ENCODE results near the gene RPP25. TPM values are rescaled to one million over a fixed set of nuclear protein-coding genes. Genes with fewer than 3 reads are reported as not detected.
A peak's percentile ranks its signal among the peaks of the same experiment; 100 is the strongest.

RPP25 gene
- total and polyA plus RNA-seq, 7 donors = 3.7 to 24.0 (median 4.8) TPM

DNA sequence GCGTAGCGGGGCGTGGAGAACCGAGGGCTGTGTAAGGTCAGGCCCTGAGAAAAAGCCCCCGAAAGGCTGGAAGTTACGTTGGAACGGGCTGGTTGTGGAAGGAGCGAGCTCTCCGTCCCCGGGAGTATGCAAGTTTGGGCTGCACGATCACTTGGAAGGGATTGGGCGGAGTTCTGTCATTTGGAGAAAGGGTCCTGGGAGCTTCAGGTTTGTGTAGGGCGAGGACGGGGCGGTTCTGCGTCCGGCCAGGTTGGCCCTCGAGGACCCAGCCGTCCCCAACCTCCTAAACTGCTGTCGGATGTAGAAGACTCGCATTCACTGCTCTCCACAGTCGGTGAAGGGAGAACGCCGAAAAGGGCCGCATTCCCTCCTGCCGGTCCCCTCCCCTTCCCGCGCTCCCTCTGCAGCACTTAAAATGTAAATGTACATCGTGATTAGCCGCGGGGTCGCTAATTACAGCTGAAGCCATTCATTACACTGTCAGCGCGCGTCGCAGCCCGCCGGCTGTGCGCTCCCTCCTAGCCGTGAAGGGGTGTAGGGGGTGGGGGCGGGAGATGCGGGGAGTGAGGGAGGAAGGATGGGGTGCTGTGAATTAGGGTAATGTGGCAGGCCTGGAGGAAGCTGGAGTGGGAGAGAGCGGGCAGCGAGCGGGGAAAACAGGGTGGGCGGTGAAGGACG is 2.5 kb upstream of the RPP25 start:
- H3K4me1 ChIP-seq = peaks cover 0 to 51% (median 40%) of the 10 kb centered on the region in 4 donors
- intact Hi-C loops (cut with DNase I) = loop anchor here (5.0 to 10.0 kb wide), 4 partner anchors 117 to 584 kb away; partner anchors contain the start of genes C15orf39 and ULK3
- no peak for DNase-seq
- peak overlapping the region in 3 of 4 donors; percentile 54 to 65 (median 59) for H3K4me3 ChIP-seq
- H3K27ac ChIP-seq = peak overlapping the region in 1 of 4 donors; percentile 35
- H3K9me3 ChIP-seq = no peaks in the 10 kb centered on the region
- H3K27me3 ChIP-seq = peaks cover 20 to 53% (median 30%) of the 10 kb centered on the region in 3 donors
- no peak for TF ChIP-seq EP300 (IDR thresholded peaks at IDR 0.05)
- no peak for TF ChIP-seq POLR2AphosphoS5 (IDR thresholded peaks at IDR 0.05)
- TF ChIP-seq, protein P1, sequence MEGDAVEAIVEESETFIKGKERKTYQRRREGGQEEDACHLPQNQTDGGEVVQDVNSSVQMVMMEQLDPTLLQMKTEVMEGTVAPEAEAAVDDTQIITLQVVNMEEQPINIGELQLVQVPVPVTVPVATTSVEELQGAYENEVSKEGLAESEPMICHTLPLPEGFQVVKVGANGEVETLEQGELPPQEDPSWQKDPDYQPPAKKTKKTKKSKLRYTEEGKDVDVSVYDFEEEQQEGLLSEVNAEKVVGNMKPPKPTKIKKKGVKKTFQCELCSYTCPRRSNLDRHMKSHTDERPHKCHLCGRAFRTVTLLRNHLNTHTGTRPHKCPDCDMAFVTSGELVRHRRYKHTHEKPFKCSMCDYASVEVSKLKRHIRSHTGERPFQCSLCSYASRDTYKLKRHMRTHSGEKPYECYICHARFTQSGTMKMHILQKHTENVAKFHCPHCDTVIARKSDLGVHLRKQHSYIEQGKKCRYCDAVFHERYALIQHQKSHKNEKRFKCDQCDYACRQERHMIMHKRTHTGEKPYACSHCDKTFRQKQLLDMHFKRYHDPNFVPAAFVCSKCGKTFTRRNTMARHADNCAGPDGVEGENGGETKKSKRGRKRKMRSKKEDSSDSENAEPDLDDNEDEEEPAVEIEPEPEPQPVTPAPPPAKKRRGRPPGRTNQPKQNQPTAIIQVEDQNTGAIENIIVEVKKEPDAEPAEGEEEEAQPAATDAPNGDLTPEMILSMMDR (IDR thresholded peaks at IDR 0.05) = no peak
- TF ChIP-seq POLR2A (IDR thresholded peaks at IDR 0.05) = no peak
- no peaks in the 10 kb centered on the region for H3K36me3 ChIP-seq
- 6 to 8% methylated on average over 47 of the region's 47 CpGs for WGBS, 2 donors

DNA sequence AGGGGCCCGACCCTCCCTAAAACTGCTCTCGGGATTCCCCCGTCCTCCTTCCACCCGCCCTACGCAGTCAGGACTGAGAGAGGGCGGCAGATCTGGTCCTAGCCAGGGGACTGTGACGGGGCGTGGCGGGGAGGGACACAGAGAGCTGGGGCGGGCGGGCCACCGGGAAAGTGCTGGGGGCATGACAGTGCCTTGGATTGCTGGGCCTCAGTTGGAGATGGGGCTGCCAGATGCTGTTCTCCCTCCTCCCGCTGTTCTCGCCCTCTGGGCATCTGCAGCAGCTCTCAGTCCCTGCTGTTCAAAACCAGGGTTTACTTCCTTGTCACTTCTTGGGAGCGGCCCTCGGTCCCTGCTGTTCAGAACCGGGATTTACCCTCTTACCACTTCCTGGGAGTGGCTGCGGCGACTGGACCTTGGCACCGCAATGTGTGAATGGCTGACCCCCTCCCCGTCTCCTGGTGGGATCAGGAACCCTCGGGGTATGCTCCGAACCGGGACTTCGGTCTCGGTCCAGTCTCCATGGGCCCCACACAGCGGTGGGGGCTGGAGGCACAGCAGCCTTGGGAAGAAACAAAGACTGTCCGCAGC is 1.8 kb upstream of the RPP25 start:
- peak overlapping the region in 3 of 4 donors; percentile 3 to 35 (median 12) for H3K27ac ChIP-seq
- DNase-seq = peak; percentile 78

DNA sequence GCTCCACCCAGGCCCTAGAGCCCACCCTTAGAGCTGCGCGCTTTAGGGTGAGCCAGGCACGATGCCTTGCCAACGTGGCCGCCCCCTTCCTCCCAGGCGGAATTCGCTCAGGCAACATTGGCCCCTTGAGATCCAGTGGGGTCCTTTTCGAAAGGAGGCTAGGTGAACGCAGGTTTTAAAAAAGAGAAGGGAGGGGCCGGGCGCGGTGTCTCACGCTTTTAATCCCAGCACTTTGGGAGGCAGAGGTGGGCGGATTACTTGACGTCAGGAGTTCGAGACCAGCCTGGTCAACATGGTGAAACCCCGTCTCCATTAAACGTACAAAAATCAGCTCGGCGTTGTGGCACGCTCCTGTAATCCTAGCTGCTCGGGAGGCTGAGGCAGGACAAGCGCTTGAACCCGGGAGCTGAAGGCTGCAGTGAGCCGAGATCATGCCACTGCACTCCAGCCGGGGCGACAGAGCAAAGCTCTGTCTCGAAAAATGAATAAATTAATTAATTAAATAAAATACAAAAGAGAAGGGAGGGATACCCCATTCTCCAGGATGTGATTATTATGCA is 984 bp upstream of the RPP25 start:
- Histone ChIP-seq H3K4me3 (peak overlapping the region; percentile 33 to 65 (median 56)), H3K36me3 (no peaks in the 10 kb centered on the region), H3K9me3 (no peaks in the 10 kb centered on the region), H3K4me1 (peaks cover 0 to 51% (median 40%) of the 10 kb centered on the region in 4 donors), H3K27ac (peak overlapping the region; percentile 68 to 84 (median 70)), H3K27me3 (peaks cover 20 to 57% (median 30%) of the 10 kb centered on the region in 3 donors)
- 2 to 6% methylated on average over 28 of the region's 28 CpGs for WGBS, 2 donors
- DNase-seq = no peak
- intact Hi-C loops (cut with DNase I) = loop anchor here (2.0 to 10.0 kb wide), 5 partner anchors 65 to 583 kb away; partner anchors contain the start of genes C15orf39, PPCDC and ULK3
- TF ChIP-seq EP300 (IDR thresholded peaks at IDR 0.05) (no peak), POLR2A (IDR thresholded peaks at IDR 0.05) (no peak), POLR2AphosphoS5 (IDR thresholded peaks at IDR 0.05) (no peak)
- TF ChIP-seq, protein P1 (IDR thresholded peaks at IDR 0.05) = no peak

More for the DNA sequence above, 1.8 kb upstream of the RPP25 start:
- Histone ChIP-seq H3K4me1 (peaks cover 0 to 51% (median 40%) of the 10 kb centered on the region in 4 donors), H3K27me3 (peaks cover 20 to 55% (median 30%) of the 10 kb centered on the region in 3 donors), H3K36me3 (no peaks in the 10 kb centered on the region), H3K4me3 (peak overlapping the region; percentile 2 to 65 (median 56)), H3K9me3 (no peaks in the 10 kb centered on the region)
- intact Hi-C loops (cut with DNase I) = loop anchor here (5.0 to 10.0 kb wide), 4 partner anchors 116 to 584 kb away; partner anchors contain the start of genes C15orf39 and ULK3
- TF ChIP-seq, protein P1 (IDR thresholded peaks at IDR 0.05) = peak in 1 of 4 experiments; percentile 41
- TF ChIP-seq EP300 (IDR thresholded peaks at IDR 0.05) = no peak
- TF ChIP-seq POLR2AphosphoS5 (IDR thresholded peaks at IDR 0.05) = peak in 1 of 4 donors; percentile 30
- 1 to 2% methylated on average over 28 of the region's 28 CpGs for WGBS, 2 donors

DNA sequence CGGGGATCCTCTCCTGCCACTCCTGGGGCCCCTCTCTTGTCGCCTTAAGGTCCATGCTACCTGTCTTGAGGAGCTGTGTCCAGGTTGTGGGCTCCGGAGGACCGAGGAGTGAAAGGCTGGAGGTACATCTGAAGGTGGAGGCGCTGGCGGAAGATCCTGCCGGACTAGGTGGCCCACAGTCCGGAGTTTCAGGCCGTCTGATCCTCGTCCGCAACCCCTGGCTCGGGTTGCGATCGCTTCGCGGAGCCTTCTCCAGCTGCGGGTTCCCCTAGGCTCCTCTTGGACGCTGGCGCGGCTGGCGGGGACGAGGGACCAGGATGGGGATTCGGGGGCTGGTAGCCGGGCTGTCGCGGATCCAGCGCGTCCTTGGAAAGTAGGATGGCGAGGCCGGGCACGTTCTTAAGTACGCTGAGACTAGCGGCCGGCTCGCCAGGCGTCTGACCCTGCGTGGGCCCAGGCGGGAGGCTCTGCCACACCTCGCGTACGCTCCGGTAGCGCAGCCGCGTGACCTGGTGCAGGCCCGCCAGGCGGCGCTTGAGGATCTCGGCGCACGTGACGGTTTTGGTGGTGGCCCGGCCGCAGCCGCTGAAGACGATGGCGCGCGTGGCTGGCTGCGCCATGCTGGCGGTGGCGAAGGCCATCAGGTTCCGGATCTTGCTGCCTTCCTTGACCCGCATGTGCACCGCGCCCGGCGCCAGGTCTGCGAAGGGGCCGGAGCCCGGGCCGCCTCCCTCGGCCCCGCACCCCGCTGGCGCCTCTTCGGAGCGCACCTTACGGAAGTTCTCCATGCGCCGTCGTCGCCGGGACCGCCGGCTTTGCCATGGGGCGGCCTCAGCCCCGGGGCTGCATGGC is 550 bp downstream of the RPP25 start:
- H3K4me1 ChIP-seq = peaks cover 0 to 51% (median 40%) of the 10 kb centered on the region in 4 donors
- intact Hi-C loops (cut with DNase I) = loop anchor here (2.0 to 10.0 kb wide), 5 partner anchors 67 to 581 kb away; partner anchors contain the start of genes C15orf39, PPCDC and ULK3
- H3K9me3 ChIP-seq = no peaks in the 10 kb centered on the region
- H3K27me3 ChIP-seq = peaks cover 20 to 63% (median 30%) of the 10 kb centered on the region in 3 donors
- TF ChIP-seq POLR2AphosphoS5 (IDR thresholded peaks at IDR 0.05) (peak in 1 of 4 donors; percentile 32), EP300 (IDR thresholded peaks at IDR 0.05) (no peak), POLR2A (IDR thresholded peaks at IDR 0.05) (no peak)
- TF ChIP-seq, protein P1 (IDR thresholded peaks at IDR 0.05) = peak in 3 of 4 experiments; percentile 17 to 41 (median 18)
- peak; percentile 89 for DNase-seq
- whole genome bisulfite sequencing, 2 donors = 20 to 25% methylated on average over 88 of the region's 88 CpGs
- no peaks in the 10 kb centered on the region for H3K36me3 ChIP-seq
- H3K4me3 ChIP-seq = peak overlapping the region; percentile 33 to 65 (median 56)
- H3K27ac ChIP-seq = peak overlapping the region; percentile 68 to 84 (median 70)
